GM21576 (cell line): ENCODE measurements around the gene EIF2AK2.

Experiments
- ATAC-seq: cut with Tn5 transposase; IDR thresholded peaks from one replicate; pipeline ENCODE4 v1.9.1; 2021; ENCODE audit warnings: mild to moderate bottlenecking, moderate library complexity; ENCODE audit not compliant: unreplicated experiment

The EIF2AK2 gene

DNA sequence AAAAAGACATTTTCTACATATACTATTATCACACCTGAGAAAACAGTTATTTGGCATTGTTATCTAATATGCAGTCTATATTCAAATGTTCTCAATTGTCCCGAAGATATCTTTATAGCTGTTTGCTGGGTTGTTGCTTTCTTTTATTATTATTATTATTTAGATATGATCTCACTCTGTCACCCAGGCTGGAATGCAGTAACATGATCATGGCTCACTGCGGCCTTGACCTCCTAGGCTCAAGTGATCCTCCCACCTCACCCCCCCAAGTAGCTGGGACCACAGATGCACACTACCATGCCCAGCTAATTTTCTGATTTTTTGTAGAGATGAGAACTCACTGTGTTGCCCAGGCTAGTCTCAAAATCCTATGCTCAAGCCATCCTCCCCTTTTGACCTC is 52.6 kb downstream of the EIF2AK2 start:
- no peak for ATAC-seq

GRCh38 chr2:37102588-37102987 is 54.2 kb downstream of the EIF2AK2 start:
- ATAC-seq = no peak

DNA sequence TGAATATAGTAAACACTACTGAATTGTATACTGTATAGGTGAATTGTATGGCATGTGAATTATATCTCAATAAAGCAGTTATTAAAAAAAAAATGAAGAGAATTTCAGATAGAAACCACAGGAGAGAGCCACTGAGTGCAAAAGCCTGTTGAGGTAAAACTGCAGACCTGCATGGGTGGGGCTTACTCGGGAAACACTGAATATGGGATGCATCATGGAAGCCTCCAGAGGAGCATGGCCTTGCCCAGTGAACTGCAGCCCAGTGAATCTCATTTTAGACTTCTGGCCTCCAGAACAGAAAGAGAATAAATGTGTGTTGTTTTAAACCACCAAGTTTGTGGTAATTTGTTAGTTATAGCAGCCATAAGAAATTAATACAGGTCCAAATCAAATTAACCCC is 56.7 kb downstream of the EIF2AK2 start:
- no peak for ATAC-seq

GRCh38 chr2:37098416-37099118 is 58.2 kb downstream of the EIF2AK2 start:
- ATAC-seq = no peak

GRCh38 chr2:37096568-37096967 is 60.2 kb downstream of the EIF2AK2 start:
- ATAC-seq = no peak

- peak; percentile 51 for ATAC-seq
These were observed 64.9 kb downstream of the EIF2AK2 start for GRCh38 chr2:37091873-37092272.

DNA sequence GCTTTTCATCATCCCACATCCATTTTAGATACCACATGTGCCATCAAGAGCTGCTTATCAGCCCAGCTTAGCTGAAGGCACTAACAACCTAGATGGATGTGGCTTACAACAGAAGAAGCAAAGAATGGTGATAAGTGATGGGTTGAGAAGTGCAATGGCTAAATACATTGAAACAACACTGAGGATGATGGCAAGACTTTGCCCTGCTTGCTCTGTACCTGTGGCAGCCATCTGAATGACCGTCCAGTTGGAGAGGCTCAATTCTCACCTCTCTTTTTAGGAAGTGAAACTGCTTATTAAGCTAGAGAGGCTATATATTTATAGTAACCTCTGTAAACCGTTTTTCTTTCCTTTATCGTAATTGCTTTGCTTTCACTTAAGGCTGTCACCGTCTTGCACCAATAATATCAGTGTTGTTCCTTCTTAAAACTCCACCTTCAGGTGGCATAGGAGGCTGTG is 66.7 kb downstream of the EIF2AK2 start:
- peak; percentile 90 for ATAC-seq

GRCh38 chr2:37085731-37086147 is 71.0 kb downstream of the EIF2AK2 start:
- ATAC-seq = no peak

GRCh38 chr2:37084797-37085196 is 72.0 kb downstream of the EIF2AK2 start:
- no peak for ATAC-seq

GRCh38 chr2:37083873-37084794 is 72.6 kb downstream of the EIF2AK2 start, which contains the start of the genes GPATCH11 and HEATR5B:
GPATCH11 (plus strand) TSS chr2:37084518; CDS start chr2:37088382, 3,864 bp downstream.
HEATR5B (minus strand) TSS chr2:37084372; CDS start chr2:37083414, 958 bp downstream.
- ATAC-seq = peak; percentile 80

DNA sequence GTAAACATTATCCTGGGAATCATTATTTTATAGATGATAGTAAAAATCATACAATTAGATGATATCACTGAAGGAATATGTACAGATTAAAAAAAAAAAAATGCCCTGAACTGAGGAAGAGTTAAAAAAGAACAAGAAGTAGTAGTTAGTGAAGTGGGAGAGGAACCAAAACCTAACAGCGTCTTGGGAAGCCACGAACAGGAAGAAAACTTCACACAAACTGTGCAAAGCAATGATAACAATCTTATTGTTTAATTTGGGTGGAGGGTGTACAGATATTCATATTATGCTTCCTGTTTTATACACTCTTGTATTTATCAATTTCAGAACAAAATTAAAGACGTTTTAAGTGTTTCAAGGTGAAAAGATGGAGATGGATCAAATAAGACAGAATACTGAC is 76.1 kb downstream of the EIF2AK2 start:
- ATAC-seq = no peak

GRCh38 chr2:37080266-37080665 is 76.5 kb downstream of the EIF2AK2 start:
- no peak for ATAC-seq

GRCh38 chr2:37070931-37071330 is 85.8 kb downstream of the EIF2AK2 start:
- ATAC-seq = no peak

DNA sequence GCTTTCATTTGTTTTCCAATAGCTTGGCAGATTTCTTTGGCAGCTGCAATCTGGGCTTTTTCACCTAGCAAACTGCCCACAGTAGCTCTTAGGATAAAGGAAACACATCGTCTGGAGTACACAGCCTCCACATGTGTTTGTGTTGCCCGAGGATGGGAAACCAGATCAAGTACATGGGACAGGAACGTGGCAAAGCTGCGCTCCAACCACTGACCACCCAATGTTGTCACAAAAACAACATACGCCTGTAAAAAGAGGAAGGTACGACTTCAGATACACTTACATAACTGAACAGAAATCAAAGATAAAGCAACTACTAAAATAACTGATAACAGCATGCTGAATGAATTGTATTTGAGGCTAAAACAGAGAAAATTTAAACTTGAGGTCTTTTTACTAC is 88.1 kb downstream of the EIF2AK2 start:
- no peak for ATAC-seq

GRCh38 chr2:37061776-37062175 is 95.0 kb downstream of the EIF2AK2 start:
- no peak for ATAC-seq

- no peak for ATAC-seq
These were observed 95.6 kb downstream of the EIF2AK2 start for GRCh38 chr2:37061013-37061711.

GRCh38 chr2:37060446-37060845 is 96.3 kb downstream of the EIF2AK2 start:
- ATAC-seq = no peak

DNA sequence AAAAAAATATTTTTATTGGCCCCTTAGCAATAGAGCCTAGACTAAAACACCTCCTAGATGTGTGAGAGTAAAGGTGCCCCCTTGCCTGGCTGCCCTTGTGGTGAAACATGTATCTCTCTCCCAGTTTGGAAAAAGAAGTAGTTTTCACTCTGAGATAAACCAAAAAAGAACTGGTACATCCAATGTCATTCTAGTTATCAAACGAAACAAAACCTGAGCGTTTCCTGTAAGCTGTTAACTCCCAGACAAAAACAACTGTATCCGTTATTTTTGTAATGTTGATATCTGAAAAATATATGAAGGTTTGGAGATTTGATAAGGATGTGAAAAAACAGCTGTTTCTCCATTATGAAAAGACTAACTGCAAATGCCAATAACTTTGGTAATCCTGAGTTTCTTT is 96.9 kb downstream of the EIF2AK2 start:
- no peak for ATAC-seq

- no peak for ATAC-seq
These were observed 104.0 kb downstream of the EIF2AK2 start for GRCh38 chr2:37052600-37053332.
